RWPE1 (cell line): ENCODE results near the gene NPM1.

Source experiments
- CTCF ChIA-PET: fragments of 350-600 bp; sonication (Branson Sonifier 250); formaldehyde crosslinking; extraction: SDS; loops from one replicate; lab custom pipeline; 2021; lab: Yijun Ruan, JAX
- POLR2A ChIA-PET: fragments of 400-600 bp; formaldehyde crosslinking; extraction: SDS; loops from one replicate; lab custom pipeline; 2020; ENCODE audit warnings: antibody characterized with exemption; ENCODE audit not compliant: low non-redundant PET; lab: Yijun Ruan, JAX
- DNase-seq: peaks from one replicate; pipeline ENCODE4 v3.0.0; 2012; ENCODE audit warnings: low spot score
- H3K27ac ChIP-seq: fragments of 450-650 bp; 2 replicates; pipeline ENCODE4 v1.5.1; 2017
- CTCF ChIP-seq: fragments of 450-650 bp; conservative IDR thresholded peaks from 2 replicates; pipeline ENCODE4 v1.5.1; 2017; ENCODE audit warnings: low read depth, mild to moderate bottlenecking

NPM1 gene

GRCh38 chr5:171459839-171460238 lies 72.2 kb downstream of the NPM1 start:
- CTCF ChIA-PET, result interaction anchor here (0.9 kb wide), 1 partner anchor 42 kb away, joined by 4 read pairs; no protein-coding TSS in a partner anchor
- POLR2A ChIA-PET, result no interaction called here
- no peak for DNase-seq
- TF ChIP-seq CTCF, result no peak
- no peak overlapping the region for H3K27ac ChIP-seq
